CD4-positive, alpha-beta T cell treated with Interferon alpha-2 for 1 hour (primary cell): ENCODE results near the gene NTRK1.

ENCODE experiments used
- DNase-seq, 2 donors: peaks; one replicate each; pipeline ENCODE4 v3.0.0-alpha.2; 2020 to 2022

Gene NTRK1

GRCh38 chr1:156858959-156859522 lies 1.6 kb upstream of the NTRK1 start, which contains the start of gene INSRR:
TSS of gene INSRR (minus strand) at chr1:156859117. CDS start at chr1:156858621, 496 bp downstream.
- no peak for DNase-seq

GRCh38 chr1:156859523-156860112 lies 1.0 kb upstream of the NTRK1 start:
- DNase-seq, result peak in 1 of 2 donors; percentile 27

DNA sequence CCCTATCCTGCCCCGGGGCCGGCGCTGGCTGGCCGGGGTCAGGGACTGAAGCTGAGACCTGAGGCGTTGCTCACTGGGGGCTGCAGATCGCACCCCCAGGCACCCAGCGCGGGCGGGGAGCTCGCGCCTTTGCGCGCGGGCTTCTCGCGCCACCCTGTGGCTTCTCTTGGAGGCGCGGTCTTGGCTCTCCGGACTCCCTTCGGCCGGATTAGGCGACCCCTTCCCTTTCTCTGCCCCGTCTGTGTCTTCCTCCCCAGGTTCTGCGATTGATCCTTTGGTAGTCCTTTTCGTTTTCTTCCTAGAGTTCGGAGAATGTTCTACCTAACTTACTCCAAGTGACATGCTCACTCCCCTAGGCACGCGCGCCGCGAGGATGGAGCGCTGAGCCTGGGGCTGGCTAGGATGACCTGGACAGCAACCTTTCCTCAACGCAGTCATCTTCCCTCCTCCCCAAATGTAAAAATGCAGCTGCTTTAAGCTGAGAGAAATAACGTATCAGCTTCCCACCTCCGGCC lies 495 bp upstream of the NTRK1 start:
- peak; percentile 41 to 65 for DNase-seq

DNA sequence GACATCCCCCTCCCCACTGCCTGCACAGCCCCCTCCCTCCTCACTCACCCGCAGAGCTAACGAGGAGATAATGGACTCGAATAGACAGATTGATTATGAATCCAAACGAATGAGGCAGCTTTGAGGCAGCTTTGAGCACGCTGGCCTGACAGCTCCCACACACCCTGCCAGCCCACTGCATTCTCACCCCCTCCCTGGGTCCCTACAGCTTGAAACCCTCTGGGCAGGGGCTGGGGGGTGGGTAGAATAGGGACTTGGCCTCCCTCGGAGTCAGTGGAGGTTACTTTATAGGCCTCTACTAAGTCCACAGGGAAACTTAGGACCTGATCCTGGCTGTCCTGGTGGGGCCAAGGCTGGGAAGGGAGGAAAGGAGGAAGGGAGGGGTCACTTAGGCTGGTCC lies 1.9 kb downstream of the NTRK1 start:
- DNase-seq, result no peak

GRCh38 chr1:156862997-156863599 lies 2.4 kb downstream of the NTRK1 start:
- DNase-seq, result no peak

GRCh38 chr1:156863631-156864030 lies 3.0 kb downstream of the NTRK1 start:
- no peak for DNase-seq

DNA sequence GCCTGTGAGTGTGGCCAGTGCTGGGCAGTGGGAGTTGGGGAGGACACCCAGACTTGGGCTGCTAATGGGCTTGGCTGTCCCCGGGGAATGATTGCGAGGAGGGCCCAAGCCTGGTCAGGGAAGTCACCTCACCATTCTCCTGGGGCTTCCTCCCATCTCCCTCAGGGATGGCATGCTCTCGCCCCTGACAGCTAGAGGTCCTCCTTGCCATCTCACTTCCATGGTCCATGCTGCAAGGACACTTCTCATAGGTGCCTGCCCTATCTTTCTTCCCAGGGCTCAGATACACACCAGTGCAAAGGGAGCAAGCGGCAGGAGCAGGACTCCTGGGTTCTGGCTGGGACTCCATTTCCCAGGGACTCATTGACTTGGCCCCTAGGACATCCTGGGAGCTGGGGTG lies 4.1 kb downstream of the NTRK1 start:
- DNase-seq, result no peak

DNA sequence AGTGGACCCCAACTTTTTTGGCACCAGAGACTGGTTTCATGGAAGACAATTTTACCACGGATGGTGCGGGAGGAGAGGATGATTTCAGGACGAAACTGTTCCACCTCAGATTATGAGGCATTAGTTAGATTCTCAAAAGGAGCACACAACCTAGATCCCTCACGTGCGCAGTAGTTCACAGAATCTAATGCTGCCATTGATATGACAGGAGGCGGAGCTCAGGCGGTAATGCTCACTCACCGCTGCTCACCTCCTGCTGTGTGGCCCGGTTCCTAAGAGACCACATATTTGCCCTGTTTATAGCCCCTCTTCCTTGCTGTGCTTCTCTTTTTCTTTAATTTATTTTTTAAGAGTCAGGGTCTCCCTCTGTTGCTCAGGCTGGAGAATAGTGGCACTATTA lies 4.6 kb downstream of the NTRK1 start:
- DNase-seq, result no peak

GRCh38 chr1:156865865-156866248 lies 5.2 kb downstream of the NTRK1 start:
- DNase-seq, result no peak

DNA sequence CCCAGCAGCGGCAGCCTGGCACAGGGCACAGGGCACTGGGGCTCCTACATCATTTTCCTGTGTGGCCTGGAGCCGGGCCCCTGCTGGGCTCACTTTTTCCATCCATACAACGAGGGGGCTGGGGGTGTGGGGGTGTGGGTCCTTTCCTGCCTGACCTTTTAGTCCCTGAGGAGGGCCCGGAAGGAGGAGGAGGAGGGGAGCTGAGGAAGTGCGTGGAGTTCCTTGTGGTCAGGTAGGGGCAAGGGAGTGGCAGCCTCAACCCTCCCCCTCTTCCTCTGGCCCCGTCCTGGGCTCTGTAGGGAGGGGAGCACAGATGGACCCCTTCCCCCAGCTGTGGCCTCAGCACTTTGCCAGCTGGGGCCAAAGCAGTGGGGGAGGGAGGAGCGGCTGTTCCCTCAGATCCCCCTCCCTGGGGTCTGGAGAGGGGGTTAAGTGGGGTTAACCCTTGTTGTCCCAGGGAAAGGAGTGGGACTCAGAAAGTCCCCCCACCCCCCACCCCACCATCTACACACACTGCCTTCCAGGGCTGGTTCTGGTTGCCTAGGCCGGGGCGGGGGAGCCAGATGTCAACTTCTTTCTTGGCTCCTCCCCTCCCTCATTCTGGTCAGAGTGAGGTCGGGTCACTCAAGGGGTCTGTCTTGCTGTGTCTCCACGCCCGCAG lies 5.7 kb downstream of the NTRK1 start:
- no peak for DNase-seq

DNA sequence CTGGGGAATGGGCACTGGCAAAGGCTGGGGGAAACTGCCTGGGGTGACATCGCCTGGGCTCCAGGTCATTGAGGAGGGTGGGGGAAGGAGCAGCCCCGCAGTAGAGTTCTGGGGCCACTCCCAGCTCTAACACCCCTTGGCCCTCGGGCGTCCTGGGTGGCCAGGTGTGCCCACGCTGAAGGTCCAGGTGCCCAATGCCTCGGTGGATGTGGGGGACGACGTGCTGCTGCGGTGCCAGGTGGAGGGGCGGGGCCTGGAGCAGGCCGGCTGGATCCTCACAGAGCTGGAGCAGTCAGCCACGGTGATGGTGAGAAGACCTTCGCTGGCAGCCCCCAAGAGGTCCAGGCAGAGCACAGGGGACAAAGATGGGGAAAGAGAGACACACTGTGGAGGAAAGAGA lies 7.7 kb downstream of the NTRK1 start:
- DNase-seq, result no peak

- DNase-seq, result no peak
These were observed 8.8 kb downstream of the NTRK1 start for GRCh38 chr1:156869455-156869854.

DNA sequence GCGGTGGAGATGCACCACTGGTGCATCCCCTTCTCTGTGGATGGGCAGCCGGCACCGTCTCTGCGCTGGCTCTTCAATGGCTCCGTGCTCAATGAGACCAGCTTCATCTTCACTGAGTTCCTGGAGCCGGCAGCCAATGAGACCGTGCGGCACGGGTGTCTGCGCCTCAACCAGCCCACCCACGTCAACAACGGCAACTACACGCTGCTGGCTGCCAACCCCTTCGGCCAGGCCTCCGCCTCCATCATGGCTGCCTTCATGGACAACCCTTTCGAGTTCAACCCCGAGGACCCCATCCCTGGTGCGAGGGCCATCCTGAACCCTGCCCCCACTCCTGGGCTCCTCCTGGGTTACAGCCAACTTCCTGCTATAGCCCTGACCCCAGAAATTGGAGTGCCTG lies 13.0 kb downstream of the NTRK1 start:
- DNase-seq, result no peak

- no peak for DNase-seq
These were observed 13.5 kb downstream of the NTRK1 start for GRCh38 chr1:156874142-156874541.

DNA sequence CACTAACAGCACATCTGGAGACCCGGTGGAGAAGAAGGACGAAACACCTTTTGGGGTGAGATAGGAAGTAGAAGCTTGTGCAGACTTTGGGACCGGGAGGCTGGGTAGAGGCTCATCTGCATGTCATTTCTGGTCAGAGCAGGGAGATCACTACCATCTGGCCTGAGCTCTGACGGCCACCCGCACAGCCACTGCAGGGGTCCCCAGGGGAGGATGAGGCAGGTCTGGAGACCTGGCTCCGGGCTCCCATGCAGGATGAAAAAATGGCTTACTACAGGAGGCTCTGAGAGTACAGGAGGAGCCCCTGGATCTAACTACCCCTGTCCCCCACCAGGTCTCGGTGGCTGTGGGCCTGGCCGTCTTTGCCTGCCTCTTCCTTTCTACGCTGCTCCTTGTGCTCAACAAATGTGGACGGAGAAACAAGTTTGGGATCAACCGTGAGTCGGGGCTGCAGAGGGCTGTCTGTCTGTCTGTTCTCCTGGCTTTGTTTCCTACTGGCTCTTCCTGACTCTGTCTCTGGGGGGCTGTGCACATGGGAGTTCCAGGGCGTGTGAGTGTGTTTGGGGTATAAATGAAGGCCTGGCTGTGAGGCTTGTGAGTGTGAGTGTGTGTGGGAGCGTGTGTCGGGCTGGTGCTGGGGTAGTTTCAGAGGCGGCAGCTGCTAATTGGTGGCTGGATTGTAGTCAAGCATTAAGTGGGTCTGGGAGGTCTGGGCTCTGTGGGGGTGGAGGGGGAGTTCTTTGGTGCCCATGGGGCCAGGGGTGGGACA lies 14.1 kb downstream of the NTRK1 start:
- DNase-seq, result no peak

- DNase-seq, result no peak
These were observed 14.6 kb downstream of the NTRK1 start for GRCh38 chr1:156875341-156875615.

- DNase-seq, result no peak
These were observed 15.6 kb downstream of the NTRK1 start for GRCh38 chr1:156876281-156876680.

DNA sequence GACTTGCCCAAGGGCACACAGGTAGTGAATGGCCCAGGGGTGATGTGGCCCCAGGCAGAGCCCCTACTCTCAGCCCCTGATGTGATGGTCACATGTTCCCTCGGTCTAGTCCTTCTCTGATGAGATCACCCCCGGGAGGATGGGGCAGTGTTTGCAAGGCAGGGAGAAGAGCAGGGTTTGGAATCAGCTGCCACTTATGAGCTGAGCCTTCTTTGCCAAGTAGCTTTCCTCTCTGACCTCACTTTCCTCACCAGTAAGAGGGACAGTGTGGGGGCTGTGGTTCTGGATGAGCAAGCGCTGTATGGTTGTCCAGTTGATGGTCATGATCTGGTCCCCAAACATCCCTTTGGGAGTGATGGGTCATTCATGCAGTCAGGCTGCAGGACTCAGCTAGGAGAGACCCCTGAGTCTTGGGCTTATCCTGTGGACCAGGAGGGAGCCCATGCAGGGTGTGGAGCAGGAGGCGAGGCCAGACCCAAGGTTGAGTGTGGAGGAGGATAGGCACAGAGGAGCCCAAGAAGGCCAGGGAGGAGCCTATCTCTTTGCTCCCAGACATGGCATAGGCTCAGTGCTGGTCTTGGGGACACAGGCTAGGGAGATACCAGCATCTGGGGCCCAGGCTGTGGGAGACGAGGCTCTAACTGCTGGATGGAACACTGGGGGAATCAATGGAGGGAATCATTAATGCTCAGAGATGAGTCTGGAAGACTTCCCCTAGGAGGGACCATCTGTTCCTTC lies 16.9 kb downstream of the NTRK1 start:
- DNase-seq, result no peak

DNA sequence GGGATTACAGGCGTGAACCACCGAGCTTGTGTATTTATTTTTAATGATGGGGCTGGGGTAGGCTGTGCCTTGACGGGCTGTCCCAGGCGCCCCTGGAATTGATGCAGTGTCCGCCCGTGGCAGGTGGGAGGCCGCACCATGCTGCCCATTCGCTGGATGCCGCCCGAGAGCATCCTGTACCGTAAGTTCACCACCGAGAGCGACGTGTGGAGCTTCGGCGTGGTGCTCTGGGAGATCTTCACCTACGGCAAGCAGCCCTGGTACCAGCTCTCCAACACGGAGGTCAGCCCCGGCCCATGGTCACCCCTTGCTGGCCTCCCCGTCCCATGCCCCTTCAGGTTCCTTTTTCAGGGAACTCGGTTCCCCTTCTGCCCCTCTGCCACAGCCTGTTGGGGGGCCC lies 19.2 kb downstream of the NTRK1 start:
- no peak for DNase-seq

GRCh38 chr1:156880473-156880872 lies 19.8 kb downstream of the NTRK1 start:
- DNase-seq, result no peak

DNA sequence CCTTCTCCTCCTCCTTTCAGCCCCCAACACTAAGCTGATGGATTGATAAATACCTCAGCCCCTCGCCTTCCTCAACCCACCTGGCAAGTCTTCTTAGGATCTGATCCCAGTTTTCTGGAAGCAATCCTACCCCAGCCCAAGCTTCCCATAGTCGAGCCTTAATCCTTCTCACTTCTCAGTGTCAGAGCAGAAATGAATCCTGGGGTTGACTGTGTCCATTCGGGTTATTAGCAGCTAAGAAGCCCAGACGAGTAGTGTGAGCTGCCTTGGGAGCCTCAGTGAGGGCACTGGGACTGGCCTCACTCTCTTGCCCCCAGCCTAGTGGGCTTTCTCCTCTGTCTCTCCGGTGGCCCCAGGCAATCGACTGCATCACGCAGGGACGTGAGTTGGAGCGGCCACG lies 20.4 kb downstream of the NTRK1 start:
- DNase-seq, result no peak

GRCh38 chr1:156881663-156882062 lies 21.0 kb downstream of the NTRK1 start:
- DNase-seq, result no peak

DNA sequence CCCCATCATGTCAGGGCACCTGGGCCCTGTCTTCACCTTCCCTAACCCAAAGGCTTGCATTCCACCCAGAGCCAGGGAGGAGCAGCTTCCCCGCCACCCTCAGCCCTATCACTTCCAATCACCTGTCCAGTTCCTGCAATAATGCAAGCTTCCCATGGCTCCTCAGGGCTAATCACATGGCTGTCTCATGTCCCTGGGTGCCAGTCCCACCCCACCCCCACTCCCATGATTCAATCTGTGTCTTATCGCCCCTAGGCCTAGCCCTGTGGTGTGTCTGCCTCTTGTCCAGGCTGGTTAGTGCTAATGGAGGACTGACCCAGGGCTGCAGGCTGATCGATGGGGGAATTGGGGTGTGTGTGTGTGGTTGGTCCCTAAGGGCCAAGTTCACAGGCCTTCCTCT lies 21.9 kb downstream of the NTRK1 start:
- no peak for DNase-seq
